Measurements from ENCODE around the gene GABPA. TPM values are rescaled to one million over a fixed set of nuclear protein-coding genes. Genes with fewer than 3 reads are reported as not detected.
A peak's percentile ranks its signal among the peaks of the same experiment; 100 is the strongest.

The GABPA gene
- total and polyA plus RNA-seq, 9 of the 15 experiments (the other 6 are each of a cell fraction or from before 2014, with no cell fraction given) = 8.9 to 35.7 (median 22.8) TPM

DNA sequence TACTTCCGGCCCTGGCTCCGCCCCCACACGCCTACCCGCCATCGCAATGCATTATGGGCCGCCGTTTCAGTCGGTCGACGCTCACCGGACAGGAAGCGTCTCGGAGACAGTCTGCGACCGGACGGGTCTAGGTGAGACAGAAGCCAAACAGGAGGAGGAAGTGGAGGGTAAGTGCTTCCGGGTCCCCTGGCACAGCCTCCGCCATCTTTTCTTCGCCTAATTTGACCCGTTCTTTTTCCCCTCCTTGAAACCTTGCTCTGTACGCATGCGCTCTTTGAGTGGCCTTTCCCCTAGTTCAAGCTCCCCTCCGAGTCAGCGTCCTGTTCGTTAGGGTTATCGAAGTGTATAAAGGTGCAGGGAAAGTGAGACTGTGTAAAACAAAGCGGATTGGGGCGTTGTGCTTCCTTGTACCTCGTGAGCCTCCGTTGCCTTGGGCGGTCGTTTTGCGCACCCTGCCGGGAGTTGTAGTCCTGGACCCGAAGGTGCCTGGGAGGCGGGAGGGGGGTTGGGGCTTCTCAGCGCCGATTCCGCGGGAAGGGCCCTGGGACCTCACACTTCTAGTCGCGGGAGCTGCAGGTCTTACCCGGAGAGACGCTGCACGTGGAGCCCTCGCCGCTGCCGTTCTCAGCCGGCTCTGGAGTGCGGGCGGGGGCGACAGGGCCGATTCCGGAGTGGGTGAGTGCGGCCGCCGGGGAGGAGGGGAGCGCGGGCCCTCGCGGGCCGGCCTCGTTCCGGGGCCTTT is at the start of gene GABPA, which contains the start of gene ATP5PF (continued):
- no peak for TF ChIP-seq GATA2 (CRISPR knock-in tag; IDR thresholded peaks at IDR 0.05)
- TF ChIP-seq FOS (IDR thresholded peaks at IDR 0.05; ENCODE audit: extremely low read depth, insufficient read length) = no peak
- peak; percentile 89 for TF ChIP-seq ESRRA (IDR thresholded peaks at IDR 0.05; ENCODE audit: borderline replicate concordance, low read depth)
- peak; percentile 87 for TF ChIP-seq LCOR (CRISPR knock-in tag; IDR thresholded peaks at IDR 0.05)
- peak; percentile 31; the same call in 1 of the 2 replicates for TF ChIP-seq ZNF134 (CRISPR knock-in tag; conservative IDR thresholded peaks at IDR 0.05)
- TF ChIP-seq POLR2B (IDR thresholded peaks at IDR 0.05; ENCODE audit: low read depth, partially characterized antibody) = peak; percentile 45
- TF ChIP-seq NCOA1 (IDR thresholded peaks at IDR 0.05; ENCODE audit: low read depth) = peak; percentile 97
- TF ChIP-seq PHF21A (IDR thresholded peaks at IDR 0.05; ENCODE audit: borderline replicate concordance, low read depth) = no peak
- peak in 1 of 2 experiments; percentile 23; a peak in 1 of 4 replicates for TF ChIP-seq ZMIZ1 (IDR thresholded peaks at IDR 0.05; ENCODE audit: low read depth in 2 of 2, low read length in 2 of 2)
- TF ChIP-seq POLR2A (conservative IDR thresholded peaks at IDR 0.05) = peak; percentile 85
- TF ChIP-seq, protein P1, sequence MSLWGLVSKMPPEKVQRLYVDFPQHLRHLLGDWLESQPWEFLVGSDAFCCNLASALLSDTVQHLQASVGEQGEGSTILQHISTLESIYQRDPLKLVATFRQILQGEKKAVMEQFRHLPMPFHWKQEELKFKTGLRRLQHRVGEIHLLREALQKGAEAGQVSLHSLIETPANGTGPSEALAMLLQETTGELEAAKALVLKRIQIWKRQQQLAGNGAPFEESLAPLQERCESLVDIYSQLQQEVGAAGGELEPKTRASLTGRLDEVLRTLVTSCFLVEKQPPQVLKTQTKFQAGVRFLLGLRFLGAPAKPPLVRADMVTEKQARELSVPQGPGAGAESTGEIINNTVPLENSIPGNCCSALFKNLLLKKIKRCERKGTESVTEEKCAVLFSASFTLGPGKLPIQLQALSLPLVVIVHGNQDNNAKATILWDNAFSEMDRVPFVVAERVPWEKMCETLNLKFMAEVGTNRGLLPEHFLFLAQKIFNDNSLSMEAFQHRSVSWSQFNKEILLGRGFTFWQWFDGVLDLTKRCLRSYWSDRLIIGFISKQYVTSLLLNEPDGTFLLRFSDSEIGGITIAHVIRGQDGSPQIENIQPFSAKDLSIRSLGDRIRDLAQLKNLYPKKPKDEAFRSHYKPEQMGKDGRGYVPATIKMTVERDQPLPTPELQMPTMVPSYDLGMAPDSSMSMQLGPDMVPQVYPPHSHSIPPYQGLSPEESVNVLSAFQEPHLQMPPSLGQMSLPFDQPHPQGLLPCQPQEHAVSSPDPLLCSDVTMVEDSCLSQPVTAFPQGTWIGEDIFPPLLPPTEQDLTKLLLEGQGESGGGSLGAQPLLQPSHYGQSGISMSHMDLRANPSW (CRISPR knock-in tag; IDR thresholded peaks at IDR 0.05) = no peak
- TF ChIP-seq, protein P2, sequence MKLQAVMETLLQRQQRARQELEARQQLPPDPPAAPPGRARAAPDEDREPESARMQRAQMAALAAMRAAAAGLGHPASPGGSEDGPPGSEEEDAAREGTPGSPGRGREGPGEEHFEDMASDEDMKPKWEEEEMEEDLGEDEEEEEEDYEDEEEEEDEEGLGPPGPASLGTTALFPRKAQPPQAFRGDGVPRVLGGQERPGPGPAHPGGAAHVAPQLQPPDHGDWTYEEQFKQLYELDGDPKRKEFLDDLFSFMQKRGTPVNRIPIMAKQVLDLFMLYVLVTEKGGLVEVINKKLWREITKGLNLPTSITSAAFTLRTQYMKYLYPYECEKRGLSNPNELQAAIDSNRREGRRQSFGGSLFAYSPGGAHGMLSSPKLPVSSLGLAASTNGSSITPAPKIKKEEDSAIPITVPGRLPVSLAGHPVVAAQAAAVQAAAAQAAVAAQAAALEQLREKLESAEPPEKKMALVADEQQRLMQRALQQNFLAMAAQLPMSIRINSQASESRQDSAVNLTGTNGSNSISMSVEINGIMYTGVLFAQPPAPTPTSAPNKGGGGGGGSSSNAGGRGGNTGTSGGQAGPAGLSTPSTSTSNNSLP (IDR thresholded peaks at IDR 0.05; ENCODE audit: borderline replicate concordance, low read depth, low read length) = no peak
- TF ChIP-seq KAT7 (CRISPR knock-in tag; IDR thresholded peaks at IDR 0.05; ENCODE audit: borderline replicate concordance) = peak; percentile 88; the same call in 1 of the 2 replicates
- TF ChIP-seq SAP30 (IDR thresholded peaks at IDR 0.05; ENCODE audit: borderline replicate concordance, insufficient read depth, low read depth, low read length, poor library complexity, severe bottlenecking) = no peak
